A549 (cell line): Measurements from ENCODE around the gene RPN1. TPM values are rescaled to one million over a fixed set of nuclear protein-coding genes. Genes with fewer than 3 reads are reported as not detected.
A peak's percentile ranks its signal among the peaks of the same experiment; 100 is the strongest.

Experiments
- ATAC-seq, 2 experiments: fragments of 200-7000 bp in 1 of 2; fragments of >200 bp in 1 of 2; cut with Nextera tagmentation in 1 of 2; cut with Tn5 transposase in 1 of 2; 3 replicates each; pipeline versions ENCODE4 v1.8.0 to v1.9.1; 2018 to 2020; ENCODE audit warnings: mild to moderate bottlenecking in 1 of 2, moderate library complexity in 1 of 2
- CTCF ChIA-PET: fragments of 300-600 bp; sonication (Branson Sonifier 250); formaldehyde crosslinking; extraction: SDS; loops from one replicate; lab custom pipeline; 2021; ENCODE audit warnings: antibody characterized with exemption, inconsistent platforms; lab: Yijun Ruan, JAX
- POLR2A ChIA-PET: fragments of 350-600 bp; formaldehyde crosslinking; extraction: SDS; loops from one replicate; lab custom pipeline; 2021; ENCODE audit warnings: antibody characterized with exemption, inconsistent platforms; lab: Yijun Ruan, JAX
- DNase-seq, 2 experiments: peaks; one replicate each; pipeline versions ENCODE4 v3.0.0 to v3.0.0-alpha.2; 2011 to 2016; ENCODE audit warnings: low read depth in 1 of 2, low spot score in 1 of 2
- FAIRE-seq: peaks from 2 replicates; lab custom pipeline; 2011; peaks lifted over from hg19 to GRCh38; lab: Jason Lieb, UNC
- H3K27ac ChIP-seq, 2 experiments: fragments of >200 bp; sonication (Bioruptor Twin); formaldehyde crosslinking; 3 replicates each; pipeline ENCODE4 v1.5.1; 2016 to 2017
- H3K4me1 ChIP-seq: fragments of >200 bp; sonication (Bioruptor Twin); formaldehyde crosslinking; 3 replicates; pipeline ENCODE4 v1.6.1; 2016
- H3K4me2 ChIP-seq: fragments of >200 bp; sonication (Bioruptor Twin); formaldehyde crosslinking; 3 replicates; pipeline ENCODE4 v1.6.1; 2016
- H3K4me3 ChIP-seq: fragments of >200 bp; sonication (Bioruptor Twin); formaldehyde crosslinking; 3 replicates; pipeline ENCODE4 v1.5.1; 2016
- H3K9me3 ChIP-seq: fragments of >200 bp; sonication (Bioruptor Twin); formaldehyde crosslinking; 3 replicates; pipeline ENCODE4 v1.6.1; 2016
- CHD2 ChIP-seq: fragments of 150-350 bp; IDR thresholded peaks from 2 replicates; pipeline ENCODE4 v1.6.1; 2014; ENCODE audit warnings: low read length; ENCODE audit not compliant: partially characterized antibody
- HMGXB4 ChIP-seq: fragments of 250-450 bp; sonication (Bioruptor Pico); IDR thresholded peaks from 2 replicates; pipeline ENCODE4 v1.5.0; 2021; ENCODE audit warnings: mild to moderate bottlenecking, moderate library complexity, borderline replicate concordance
- KDM1A ChIP-seq: fragments of 200-600 bp; sonication (generic); IDR thresholded peaks from 2 replicates; pipeline ENCODE4 v1.6.1; 2016; ENCODE audit warnings: low read depth, mild to moderate bottlenecking
- KDM5A ChIP-seq: fragments of 200-600 bp; sonication (generic); IDR thresholded peaks from 2 replicates; pipeline ENCODE4 v1.6.1; 2016; ENCODE audit warnings: antibody characterized with exemption, mild to moderate bottlenecking
- NPAS2 ChIP-seq: fragments of 250-450 bp; sonication (Bioruptor Pico); IDR thresholded peaks from 2 replicates; pipeline ENCODE4 v1.8.0; 2022; ENCODE audit warnings: mild to moderate bottlenecking, moderate library complexity, borderline replicate concordance
- NR3C1 ChIP-seq: fragments of >200 bp; sonication (Bioruptor Twin); formaldehyde crosslinking; IDR thresholded peaks from 3 replicates; pipeline ENCODE4 v1.6.1; 2017
- REST ChIP-seq: fragments of 200-600 bp; sonication (generic); IDR thresholded peaks from 2 replicates; pipeline ENCODE4 v1.6.1; 2016; ENCODE audit warnings: antibody characterized with exemption, mild to moderate bottlenecking, moderate library complexity
- RFX5 ChIP-seq: fragments of 450-650 bp; IDR thresholded peaks from 2 replicates; pipeline ENCODE4 v1.7.1; 2014; ENCODE audit warnings: antibody characterized with exemption, mild to moderate bottlenecking, moderate library complexity
- TP53 ChIP-seq: fragments of 250-450 bp; sonication (Bioruptor Pico); IDR thresholded peaks from 2 replicates; pipeline ENCODE4 v1.5.0; 2021; ENCODE audit warnings: mild to moderate bottlenecking, moderate library complexity
- USF2 ChIP-seq: fragments of 450-650 bp; IDR thresholded peaks from 2 replicates; pipeline ENCODE4 v1.6.1; 2014; ENCODE audit warnings: antibody characterized with exemption
- ZNF302 ChIP-seq: fragments of 250-450 bp; sonication (Bioruptor Pico); IDR thresholded peaks from 2 replicates; pipeline ENCODE4 v1.9.0; 2021; ENCODE audit warnings: inconsistent platforms, mild to moderate bottlenecking, moderate library complexity
- ZSCAN20 ChIP-seq: fragments of 250-450 bp; sonication (Bioruptor Pico); IDR thresholded peaks from 2 replicates; pipeline ENCODE4 v1.8.0; 2022; ENCODE audit warnings: mild to moderate bottlenecking, moderate library complexity
- WGBS: methylation state at CpG from one replicate; pipeline ENCODE4 v1.1.6; 2017; ENCODE audit errors: missing lambda C conversion rate; 5-methylcytosine and 5-hydroxymethylcytosine counted together
- polyA plus RNA-seq, 4 experiments: library from polyadenylated mRNA; depleted of rRNA in 3 of 4; stranded (reverse); fragments of >200 nt; fragmentation: RNase III in 1 of 4; extraction: RNeasy Plus Mini Kit Qiagen cat#74134 plus additional on column Dnase treatment in 1 of 4; gene quantifications; 2 replicates in 3 of 4; 3 replicates in 1 of 4; pipeline ENCODE4 v1.2.3, GENCODE V29; 2011 to 2017

The RPN1 gene
- polyA plus RNA-seq, 2 of the 4 experiments (the other 2 are of a cell fraction), result 145 to 279 TPM

- Histone ChIP-seq H3K27ac (no peak overlapping the region), H3K9me3 (peaks cover 4% of the 10 kb centered on the region; the same call in 1 of the 3 replicates), H3K4me3 (no peak overlapping the region), H3K4me1 (no peaks in the 10 kb centered on the region), H3K4me2 (no peak overlapping the region)
- TF ChIP-seq KDM1A (no peak), TP53 (no peak), RFX5 (no peak), HMGXB4 (no peak), ZNF302 (CRISPR knock-in tag) (no peak), NPAS2 (CRISPR knock-in tag) (no peak), NR3C1 (no peak), REST (no peak), KDM5A (no peak), USF2 (no peak), CHD2 (no peak)
- ChIA-PET CTCF (interaction anchor here (0.7 to 1.7 kb wide), 5 partner anchors 9 to 411 kb away, joined by 3 to 5 read pairs (median 4); no protein-coding TSS in a partner anchor), POLR2A (no interaction called here)
- no peak for DNase-seq
- FAIRE-seq, result no peak
- ATAC-seq, result no peak
Observed at GRCh38 chr3:128581566-128581965, 69.1 kb downstream of the RPN1 start.

GRCh38 chr3:128579927-128580326 is 70.7 kb downstream of the RPN1 start:
- no peak for FAIRE-seq
- CTCF ChIA-PET, result interaction anchor here (1.0 kb wide), 1 partner anchor 273 kb away, joined by 3 read pairs; no protein-coding TSS in a partner anchor
- Histone ChIP-seq H3K9me3 (peaks cover 4% of the 10 kb centered on the region; the same call in 1 of the 3 replicates), H3K4me1 (no peaks in the 10 kb centered on the region)
- no peak for ATAC-seq
- peak; percentile 31; the same call in 1 of the 2 replicates for TF ChIP-seq USF2
- TF ChIP-seq ZSCAN20 (CRISPR knock-in tag), result no peak
- TF ChIP-seq, all 56 proteins: peak for 1
- WGBS, result 45% methylated on average over 2 of the region's 2 CpGs
- Histone ChIP-seq H3K4me3 (no peak overlapping the region), H3K4me2 (no peak overlapping the region), H3K27ac (no peak overlapping the region)
- POLR2A ChIA-PET, result no interaction called here
- peak in 1 of 2 experiments; percentile 21 for DNase-seq

- DNase-seq, result no peak
- no peak for TF ChIP-seq HMGXB4
- Histone ChIP-seq H3K4me1 (no peaks in the 10 kb centered on the region), H3K9me3 (peaks cover 4% of the 10 kb centered on the region; the same call in 1 of the 3 replicates), H3K27ac (no peak overlapping the region), H3K4me2 (no peak overlapping the region), H3K4me3 (no peak overlapping the region)
- ChIA-PET CTCF (interaction anchor here (0.6 kb wide), 1 partner anchor 20 kb away, joined by 3 read pairs; no protein-coding TSS in a partner anchor), POLR2A (no interaction called here)
- FAIRE-seq, result no peak
- no peak for ATAC-seq
- 94% methylated on average over 6 of the region's 9 CpGs for WGBS
Observed at GRCh38 chr3:128578346-128578745, 72.3 kb downstream of the RPN1 start.
